Thyroid gland (tissue), 4 donors: ENCODE results near the gene CAMKMT.

Experiments used
- CTCF ChIP-seq, 6 experiments: fragments of 200-600 bp in 3 of 6; fragments of 450-650 bp in 3 of 6; sonication (generic) in 3 of 6; IDR thresholded peaks; one replicate each; pipeline ENCODE4 v1.5.1; 2016 to 2019; ENCODE audit warnings: antibody characterized with exemption in 6 of 6, mild to moderate bottlenecking in 2 of 6, inconsistent platforms in 1 of 6, moderate library complexity in 1 of 6
- POLR2A ChIP-seq, 2 donors: fragments of 450-650 bp; IDR thresholded peaks; one replicate each; pipeline ENCODE4 v1.6.1; 2017; ENCODE audit warnings: antibody characterized with exemption in 2 of 2, mild to moderate bottlenecking in 2 of 2, moderate library complexity in 1 of 2

DNA sequence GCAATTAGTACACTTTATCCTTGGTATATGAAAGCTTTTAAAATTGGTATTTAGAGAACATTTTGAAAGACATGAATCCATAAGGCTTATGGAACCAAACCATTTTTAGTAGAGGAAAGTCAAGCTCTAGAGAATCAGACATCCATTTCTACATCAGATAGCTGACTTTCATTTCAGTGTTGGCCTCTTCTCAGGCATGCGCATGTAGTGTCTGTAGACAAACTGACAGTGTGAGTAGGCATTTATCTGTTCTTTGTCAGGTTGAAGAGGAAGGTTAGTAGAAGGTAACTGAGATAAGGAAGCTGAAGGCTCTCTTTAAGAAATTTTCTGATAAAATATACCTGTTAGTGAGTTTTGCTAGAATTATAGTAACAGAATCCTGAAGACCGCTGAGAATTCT, 357.8 kb downstream of the CAMKMT start:
- TF ChIP-seq CTCF (IDR thresholded peaks at IDR 0.05) (no peak), POLR2A (IDR thresholded peaks at IDR 0.05) (no peak)
